H1 (cell line): Measurements from ENCODE around the gene C11orf71. TPM values are rescaled to one million over a fixed set of nuclear protein-coding genes. Genes with fewer than 3 reads are reported as not detected.

Source experiments
- TAF7 ChIP-seq: optimal IDR thresholded peaks from 2 replicates; pipeline ENCODE3; 2011; ENCODE audit warnings: low read depth, mild to moderate bottlenecking, inconsistent platforms, low read length, moderate library complexity, borderline replicate concordance
- polyA plus RNA-seq, 7 experiments: library from polyadenylated mRNA; depleted of rRNA in 3 of 7; stranded (reverse) in 5 of 7; unstranded in 2 of 7; fragments of >200 nt in 5 of 7; fragments of 200-250 nt in 2 of 7; gene quantifications; 1 replicate in 5 of 7; 2 replicates in 1 of 7; 4 replicates in 1 of 7; pipeline versions ENCODE4 v1.2.1 to v1.2.3, GENCODE V29; 2011 to 2013; ENCODE audit warnings: missing spikeins in 2 of 7, mixed read lengths in 2 of 7
- total RNA-seq: library from RNA; stranded (reverse); fragmentation: NEBNext Ultra II Directional; extraction: Animal tissue kit (Norgen Biotek cat#: 25700); gene quantifications from 2 replicates; pipeline ENCODE4 v1.2.1, GENCODE V29; 2021
- TF ChIP-seq, protein P1 (sequence below): fragments of 300-600 bp; sonication (generic); IDR thresholded peaks from 2 replicates; pipeline ENCODE4 v1.7.1; 2012; ENCODE audit warnings: low read length, moderate library complexity, mild to moderate bottlenecking, inconsistent platforms; ENCODE audit not compliant: insufficient replicate concordance
- TF ChIP-seq, protein P2 (sequence below): IDR thresholded peaks from 2 replicates; pipeline ENCODE4 v1.6.1; 2012; ENCODE audit warnings: inconsistent platforms
- TF ChIP-seq, protein P3 (sequence below): IDR thresholded peaks from 2 replicates; pipeline ENCODE4 v1.6.1; 2012; ENCODE audit warnings: low read length, inconsistent platforms

Gene C11orf71
- total and polyA plus RNA-seq, 2 of the 8 experiments (the other 6 are each of a cell fraction or from before 2014, with no cell fraction given): 5.4 to 8.7 TPM

DNA sequence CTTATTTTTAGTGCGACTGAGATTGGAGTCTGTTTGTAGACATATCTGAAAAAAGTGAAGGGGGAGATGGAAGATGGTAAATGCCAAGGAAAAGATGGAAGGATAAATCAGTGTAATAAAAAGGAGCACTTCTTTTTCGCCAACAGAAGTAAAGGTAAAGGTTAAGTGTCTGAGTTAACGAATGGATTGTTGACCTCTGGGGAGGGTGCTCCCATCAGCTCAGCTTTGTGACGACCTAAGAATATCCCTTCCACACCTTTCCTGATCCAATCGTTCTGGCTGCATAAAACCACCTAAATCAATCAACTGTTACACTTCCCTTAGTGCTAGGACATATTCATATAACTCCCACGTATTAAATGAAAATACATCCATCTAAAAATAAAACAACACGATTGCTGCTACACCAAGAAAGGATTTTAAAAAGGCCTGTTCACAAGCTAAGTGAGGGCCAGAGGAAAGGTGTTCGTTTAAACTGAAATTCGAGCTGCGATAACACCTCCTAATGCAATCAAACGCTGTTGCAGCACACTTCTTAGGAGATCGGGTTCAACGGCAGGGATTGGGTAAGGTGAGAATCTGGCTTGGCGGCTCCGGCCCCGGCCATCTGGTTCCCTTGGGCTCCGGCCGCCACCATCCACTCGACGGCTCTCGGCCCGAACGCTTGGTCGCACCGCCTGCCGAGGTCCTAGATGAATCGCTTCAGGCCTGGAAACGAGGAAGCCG, 658 bp downstream of the C11orf71 start (continued):
- TF ChIP-seq, protein P1, sequence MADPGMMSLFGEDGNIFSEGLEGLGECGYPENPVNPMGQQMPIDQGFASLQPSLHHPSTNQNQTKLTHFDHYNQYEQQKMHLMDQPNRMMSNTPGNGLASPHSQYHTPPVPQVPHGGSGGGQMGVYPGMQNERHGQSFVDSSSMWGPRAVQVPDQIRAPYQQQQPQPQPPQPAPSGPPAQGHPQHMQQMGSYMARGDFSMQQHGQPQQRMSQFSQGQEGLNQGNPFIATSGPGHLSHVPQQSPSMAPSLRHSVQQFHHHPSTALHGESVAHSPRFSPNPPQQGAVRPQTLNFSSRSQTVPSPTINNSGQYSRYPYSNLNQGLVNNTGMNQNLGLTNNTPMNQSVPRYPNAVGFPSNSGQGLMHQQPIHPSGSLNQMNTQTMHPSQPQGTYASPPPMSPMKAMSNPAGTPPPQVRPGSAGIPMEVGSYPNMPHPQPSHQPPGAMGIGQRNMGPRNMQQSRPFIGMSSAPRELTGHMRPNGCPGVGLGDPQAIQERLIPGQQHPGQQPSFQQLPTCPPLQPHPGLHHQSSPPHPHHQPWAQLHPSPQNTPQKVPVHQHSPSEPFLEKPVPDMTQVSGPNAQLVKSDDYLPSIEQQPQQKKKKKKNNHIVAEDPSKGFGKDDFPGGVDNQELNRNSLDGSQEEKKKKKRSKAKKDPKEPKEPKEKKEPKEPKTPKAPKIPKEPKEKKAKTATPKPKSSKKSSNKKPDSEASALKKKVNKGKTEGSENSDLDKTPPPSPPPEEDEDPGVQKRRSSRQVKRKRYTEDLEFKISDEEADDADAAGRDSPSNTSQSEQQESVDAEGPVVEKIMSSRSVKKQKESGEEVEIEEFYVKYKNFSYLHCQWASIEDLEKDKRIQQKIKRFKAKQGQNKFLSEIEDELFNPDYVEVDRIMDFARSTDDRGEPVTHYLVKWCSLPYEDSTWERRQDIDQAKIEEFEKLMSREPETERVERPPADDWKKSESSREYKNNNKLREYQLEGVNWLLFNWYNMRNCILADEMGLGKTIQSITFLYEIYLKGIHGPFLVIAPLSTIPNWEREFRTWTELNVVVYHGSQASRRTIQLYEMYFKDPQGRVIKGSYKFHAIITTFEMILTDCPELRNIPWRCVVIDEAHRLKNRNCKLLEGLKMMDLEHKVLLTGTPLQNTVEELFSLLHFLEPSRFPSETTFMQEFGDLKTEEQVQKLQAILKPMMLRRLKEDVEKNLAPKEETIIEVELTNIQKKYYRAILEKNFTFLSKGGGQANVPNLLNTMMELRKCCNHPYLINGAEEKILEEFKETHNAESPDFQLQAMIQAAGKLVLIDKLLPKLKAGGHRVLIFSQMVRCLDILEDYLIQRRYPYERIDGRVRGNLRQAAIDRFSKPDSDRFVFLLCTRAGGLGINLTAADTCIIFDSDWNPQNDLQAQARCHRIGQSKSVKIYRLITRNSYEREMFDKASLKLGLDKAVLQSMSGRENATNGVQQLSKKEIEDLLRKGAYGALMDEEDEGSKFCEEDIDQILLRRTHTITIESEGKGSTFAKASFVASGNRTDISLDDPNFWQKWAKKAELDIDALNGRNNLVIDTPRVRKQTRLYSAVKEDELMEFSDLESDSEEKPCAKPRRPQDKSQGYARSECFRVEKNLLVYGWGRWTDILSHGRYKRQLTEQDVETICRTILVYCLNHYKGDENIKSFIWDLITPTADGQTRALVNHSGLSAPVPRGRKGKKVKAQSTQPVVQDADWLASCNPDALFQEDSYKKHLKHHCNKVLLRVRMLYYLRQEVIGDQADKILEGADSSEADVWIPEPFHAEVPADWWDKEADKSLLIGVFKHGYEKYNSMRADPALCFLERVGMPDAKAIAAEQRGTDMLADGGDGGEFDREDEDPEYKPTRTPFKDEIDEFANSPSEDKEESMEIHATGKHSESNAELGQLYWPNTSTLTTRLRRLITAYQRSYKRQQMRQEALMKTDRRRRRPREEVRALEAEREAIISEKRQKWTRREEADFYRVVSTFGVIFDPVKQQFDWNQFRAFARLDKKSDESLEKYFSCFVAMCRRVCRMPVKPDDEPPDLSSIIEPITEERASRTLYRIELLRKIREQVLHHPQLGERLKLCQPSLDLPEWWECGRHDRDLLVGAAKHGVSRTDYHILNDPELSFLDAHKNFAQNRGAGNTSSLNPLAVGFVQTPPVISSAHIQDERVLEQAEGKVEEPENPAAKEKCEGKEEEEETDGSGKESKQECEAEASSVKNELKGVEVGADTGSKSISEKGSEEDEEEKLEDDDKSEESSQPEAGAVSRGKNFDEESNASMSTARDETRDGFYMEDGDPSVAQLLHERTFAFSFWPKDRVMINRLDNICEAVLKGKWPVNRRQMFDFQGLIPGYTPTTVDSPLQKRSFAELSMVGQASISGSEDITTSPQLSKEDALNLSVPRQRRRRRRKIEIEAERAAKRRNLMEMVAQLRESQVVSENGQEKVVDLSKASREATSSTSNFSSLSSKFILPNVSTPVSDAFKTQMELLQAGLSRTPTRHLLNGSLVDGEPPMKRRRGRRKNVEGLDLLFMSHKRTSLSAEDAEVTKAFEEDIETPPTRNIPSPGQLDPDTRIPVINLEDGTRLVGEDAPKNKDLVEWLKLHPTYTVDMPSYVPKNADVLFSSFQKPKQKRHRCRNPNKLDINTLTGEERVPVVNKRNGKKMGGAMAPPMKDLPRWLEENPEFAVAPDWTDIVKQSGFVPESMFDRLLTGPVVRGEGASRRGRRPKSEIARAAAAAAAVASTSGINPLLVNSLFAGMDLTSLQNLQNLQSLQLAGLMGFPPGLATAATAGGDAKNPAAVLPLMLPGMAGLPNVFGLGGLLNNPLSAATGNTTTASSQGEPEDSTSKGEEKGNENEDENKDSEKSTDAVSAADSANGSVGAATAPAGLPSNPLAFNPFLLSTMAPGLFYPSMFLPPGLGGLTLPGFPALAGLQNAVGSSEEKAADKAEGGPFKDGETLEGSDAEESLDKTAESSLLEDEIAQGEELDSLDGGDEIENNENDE: no peak
- TF ChIP-seq, protein P2, sequence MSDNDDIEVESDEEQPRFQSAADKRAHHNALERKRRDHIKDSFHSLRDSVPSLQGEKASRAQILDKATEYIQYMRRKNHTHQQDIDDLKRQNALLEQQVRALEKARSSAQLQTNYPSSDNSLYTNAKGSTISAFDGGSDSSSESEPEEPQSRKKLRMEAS: peak; percentile 84
- TF ChIP-seq, protein P3, sequence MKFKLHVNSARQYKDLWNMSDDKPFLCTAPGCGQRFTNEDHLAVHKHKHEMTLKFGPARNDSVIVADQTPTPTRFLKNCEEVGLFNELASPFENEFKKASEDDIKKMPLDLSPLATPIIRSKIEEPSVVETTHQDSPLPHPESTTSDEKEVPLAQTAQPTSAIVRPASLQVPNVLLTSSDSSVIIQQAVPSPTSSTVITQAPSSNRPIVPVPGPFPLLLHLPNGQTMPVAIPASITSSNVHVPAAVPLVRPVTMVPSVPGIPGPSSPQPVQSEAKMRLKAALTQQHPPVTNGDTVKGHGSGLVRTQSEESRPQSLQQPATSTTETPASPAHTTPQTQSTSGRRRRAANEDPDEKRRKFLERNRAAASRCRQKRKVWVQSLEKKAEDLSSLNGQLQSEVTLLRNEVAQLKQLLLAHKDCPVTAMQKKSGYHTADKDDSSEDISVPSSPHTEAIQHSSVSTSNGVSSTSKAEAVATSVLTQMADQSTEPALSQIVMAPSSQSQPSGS: no peak
- TF ChIP-seq TAF7: no peak
